HepG2 (cell line): ENCODE measurements around the gene TNFAIP2. TPM values are rescaled to one million over a fixed set of nuclear protein-coding genes. Genes with fewer than 3 reads are reported as not detected.
A peak's percentile ranks its signal among the peaks of the same experiment; 100 is the strongest.

Source experiments
- CSRNP1 ChIP-seq: sonication (generic); formaldehyde crosslinking; IDR thresholded peaks from 2 replicates; pipeline ENCODE4 v1.8.1; 2023; ENCODE audit warnings: mild to moderate bottlenecking, missing genetic modification reagents
- DZIP1 ChIP-seq: sonication (generic); formaldehyde crosslinking; IDR thresholded peaks from 2 replicates; pipeline ENCODE4 v1.5.0; 2020; ENCODE audit warnings: mild to moderate bottlenecking, missing genetic modification reagents
- HNF1A ChIP-seq, 2 experiments: sonication (generic) in 1 of 2; formaldehyde crosslinking in 1 of 2; IDR thresholded peaks; 2 replicates each; pipeline versions ENCODE4 v1.4.0 to v1.6.1; 2016 to 2020; ENCODE audit warnings: borderline replicate concordance in 1 of 2, low read depth in 1 of 2, mild to moderate bottlenecking in 1 of 2, missing genetic modification reagents in 1 of 2
- PHF21A ChIP-seq: sonication (generic); formaldehyde crosslinking; IDR thresholded peaks from 2 replicates; pipeline ENCODE4 v1.5.0; 2020; ENCODE audit warnings: mild to moderate bottlenecking, missing genetic modification reagents
- PHF8 ChIP-seq: sonication (generic); formaldehyde crosslinking; IDR thresholded peaks from 2 replicates; pipeline ENCODE4 v1.5.0; 2020; ENCODE audit warnings: missing genetic modification reagents
- RELA ChIP-seq: sonication (generic); formaldehyde crosslinking; IDR thresholded peaks from 2 replicates; pipeline ENCODE4 v1.4.0; 2020; ENCODE audit warnings: missing genetic modification reagents
- RXRB ChIP-seq: IDR thresholded peaks from 2 replicates; pipeline ENCODE4 v1.6.1; 2016; ENCODE audit warnings: borderline replicate concordance, missing genetic modification reagents, missing compliant biosample characterization
- SIN3A ChIP-seq: IDR thresholded peaks from 2 replicates; pipeline ENCODE4 v1.6.1; 2011; ENCODE audit warnings: low read depth, mild to moderate bottlenecking, control low read depth, low read length, borderline replicate concordance
- SRSF9 ChIP-seq: fragments of 200-400 bp; formaldehyde crosslinking; IDR thresholded peaks from 2 replicates; pipeline ENCODE4 v1.6.1; 2018; ENCODE audit warnings: borderline replicate concordance, mild to moderate bottlenecking, low read depth, low read length; ENCODE audit not compliant: insufficient read depth, poor library complexity, severe bottlenecking
- TOPORS ChIP-seq: sonication (generic); formaldehyde crosslinking; IDR thresholded peaks from 2 replicates; pipeline ENCODE4 v1.8.0; 2023; ENCODE audit warnings: mild to moderate bottlenecking, missing genetic modification reagents
- ZNF383 ChIP-seq: sonication (generic); formaldehyde crosslinking; IDR thresholded peaks from 2 replicates; pipeline ENCODE4 v1.4.0; 2020; ENCODE audit warnings: missing genetic modification reagents, mild to moderate bottlenecking, borderline replicate concordance
- ZNF512B ChIP-seq: sonication (generic); formaldehyde crosslinking; IDR thresholded peaks from 2 replicates; pipeline ENCODE4 v1.5.1; 2020; ENCODE audit warnings: missing genetic modification reagents, mild to moderate bottlenecking, borderline replicate concordance
- ZNF747 ChIP-seq: sonication (generic); formaldehyde crosslinking; IDR thresholded peaks from 2 replicates; pipeline ENCODE4 v1.8.1; 2023; ENCODE audit warnings: missing genetic modification reagents, mild to moderate bottlenecking, borderline replicate concordance
- ZNF776 ChIP-seq: sonication (generic); formaldehyde crosslinking; IDR thresholded peaks from 2 replicates; pipeline ENCODE4 v1.4.0; 2020; ENCODE audit warnings: mild to moderate bottlenecking, missing genetic modification reagents
- ZNF83 ChIP-seq: sonication (generic); formaldehyde crosslinking; IDR thresholded peaks from 2 replicates; pipeline ENCODE4 v1.4.0; 2020; ENCODE audit warnings: missing genetic modification reagents, mild to moderate bottlenecking, borderline replicate concordance
- polyA plus RNA-seq, 8 experiments: library from polyadenylated mRNA; depleted of rRNA in 3 of 8; stranded (reverse) in 7 of 8; unstranded in 1 of 8; fragments of >200 nt; fragmentation: Illumina TruSeq in 4 of 8; extraction: Trizol in 4 of 8; gene quantifications; 2 replicates each; pipeline versions ENCODE4 v1.2.1 to v1.2.3, GENCODE V29; 2011 to 2016; ENCODE audit warnings: low read depth in 4 of 8, missing spikeins in 1 of 8, mixed read lengths in 1 of 8; ENCODE audit not compliant: insufficient read depth in 1 of 8
- total RNA-seq, 5 experiments: library from RNA; depleted of rRNA; stranded (reverse); fragments of >200 nt; fragmentation: Illumina TruSeq; extraction: Trizol; gene quantifications; 2 replicates each; pipeline ENCODE4 v1.2.3, GENCODE V29; 2016; ENCODE audit warnings: low read depth in 1 of 5

TNFAIP2 gene
- total and polyA plus RNA-seq, 2 of the 13 experiments (the other 11 are each of a cell fraction or from before 2014, with no cell fraction given): 0.46 to 1.5 TPM

GRCh38 chr14:103094406-103095209, 28.7 kb upstream of the TNFAIP2 start, which contains the start of gene EXOC3L4 (continued):
- TF ChIP-seq DZIP1 (CRISPR knock-in tag) (0 out of 2 replicates have a peak, but pooled peaks have one; percentile 46), HNF1A (IDR thresholded peaks at IDR 0.05; ENCODE audit: low read depth) (no peak), HNF1A (CRISPR knock-in tag; IDR thresholded peaks at IDR 0.05; ENCODE audit: borderline replicate concordance) (peak; percentile 52; the same call in 1 of the 2 replicates), TOPORS (CRISPR knock-in tag) (peak; percentile 42; the same call in 1 of the 2 replicates), RXRB (CRISPR knock-in tag) (peak; percentile 32; the same call in 1 of the 2 replicates), ZNF776 (peak; percentile 27; the same call in 1 of the 2 replicates), ZNF747 (CRISPR knock-in tag) (peak; percentile 27; the same call in 1 of the 2 replicates), SRSF9 (no peak), ZNF512B (CRISPR knock-in tag) (0 out of 2 replicates have a peak, but pooled peaks have one; percentile 46), PHF8 (CRISPR knock-in tag) (peak; percentile 77), RELA (CRISPR knock-in tag) (no peak), SIN3A (peak; percentile 83; the same call in 1 of the 2 replicates), CSRNP1 (CRISPR knock-in tag) (0 out of 2 replicates have a peak, but pooled peaks have one; percentile 80), PHF21A (CRISPR knock-in tag) (0 out of 2 replicates have a peak, but pooled peaks have one; percentile 14), ZNF83 (CRISPR knock-in tag) (peak; percentile 19; the same call in 1 of the 2 replicates), ZNF383 (CRISPR knock-in tag) (no peak)
